Kidney capillary endothelial cell (primary cell): ENCODE results near the gene TMEM88.
A peak's percentile ranks its signal among the peaks of the same experiment; 100 is the strongest.

Experiments
- DNase-seq: peaks from one replicate; pipeline ENCODE4 v3.0.0-alpha.2; 2018; ENCODE audit warnings: low spot score

TMEM88 gene

DNA sequence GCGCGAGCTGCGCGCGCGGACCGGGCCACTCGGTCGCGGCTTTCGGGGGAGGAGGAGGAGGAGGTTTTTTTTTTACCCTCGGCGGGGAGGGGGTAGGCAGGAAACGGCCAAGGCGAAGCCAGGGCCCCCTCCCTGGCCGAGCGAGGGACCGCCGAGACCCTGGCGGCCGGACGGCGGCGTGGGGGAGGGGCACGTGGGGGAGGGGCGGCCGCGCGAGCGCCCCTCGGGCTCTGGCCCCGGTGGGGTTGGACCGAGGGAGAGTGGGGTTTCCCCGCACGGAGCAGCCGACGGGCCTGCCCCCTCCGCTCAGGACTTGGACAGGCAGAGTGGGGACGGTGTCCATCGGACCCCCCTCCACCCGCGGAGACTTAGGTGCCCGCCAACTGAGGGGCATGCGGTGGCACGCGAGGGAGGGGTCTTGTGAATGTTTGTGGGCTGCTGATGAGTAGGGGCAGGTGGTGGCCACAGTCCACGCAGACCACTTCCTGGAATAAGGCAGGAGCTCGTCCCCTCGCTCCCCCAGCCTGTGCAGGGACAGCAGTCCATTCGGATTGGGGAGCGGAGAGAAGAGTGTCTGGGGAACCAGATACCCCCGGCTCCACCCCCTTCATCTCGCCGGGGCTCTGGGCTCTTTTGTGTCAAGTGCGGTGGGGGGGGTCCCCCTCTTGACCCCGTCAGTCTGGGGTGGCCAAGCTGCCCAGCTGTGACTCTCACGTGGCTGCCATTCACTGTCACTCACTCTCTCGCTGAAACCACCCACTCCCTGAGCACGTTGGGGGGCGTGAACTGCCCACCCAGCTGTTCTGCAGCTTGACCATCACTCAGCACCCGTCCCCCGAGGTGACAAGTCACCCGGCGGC, 30.7 kb downstream of the TMEM88 start:
- DNase-seq, result peak; percentile 30

DNA sequence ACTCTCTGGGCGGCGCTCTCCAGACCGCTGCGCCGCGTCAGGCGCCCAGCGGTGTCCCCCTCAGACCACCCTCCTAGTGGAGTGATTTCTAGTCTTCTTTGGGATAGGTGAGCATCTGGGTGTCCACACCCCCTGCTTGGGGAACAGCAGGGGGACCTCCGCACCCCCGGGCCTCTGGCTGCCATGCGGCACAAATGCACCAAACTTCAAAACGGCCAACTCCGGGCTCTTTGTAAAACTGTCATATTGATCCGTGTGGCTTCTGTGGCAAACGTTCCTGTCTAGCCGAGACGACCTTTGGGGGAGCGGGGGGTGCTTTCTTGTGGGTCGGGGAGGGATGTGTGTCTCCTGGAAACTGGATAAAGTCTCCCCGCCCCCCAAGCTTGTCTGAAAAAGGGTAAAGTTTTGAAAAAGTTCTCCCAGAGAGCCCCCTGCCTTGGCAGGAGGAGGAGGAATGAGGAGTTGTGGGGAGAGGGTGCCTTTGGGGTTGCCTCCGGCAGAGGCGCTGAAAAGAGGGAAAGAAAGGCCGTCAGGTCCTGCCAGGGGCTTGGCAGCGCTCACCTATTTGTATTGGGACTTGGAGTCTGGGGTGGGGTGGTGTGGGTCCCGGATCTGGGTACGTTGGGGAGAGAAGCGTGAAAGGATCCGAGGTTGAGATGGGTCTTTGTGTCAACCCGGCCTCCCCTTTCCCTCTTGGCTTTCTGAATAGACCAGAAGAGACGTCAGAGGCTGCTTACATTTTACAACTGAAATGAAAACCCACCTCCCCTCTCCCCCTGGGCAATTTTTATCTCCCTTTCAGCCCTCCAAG, 31.6 kb downstream of the TMEM88 start:
- DNase-seq, result peak; percentile 47

DNA sequence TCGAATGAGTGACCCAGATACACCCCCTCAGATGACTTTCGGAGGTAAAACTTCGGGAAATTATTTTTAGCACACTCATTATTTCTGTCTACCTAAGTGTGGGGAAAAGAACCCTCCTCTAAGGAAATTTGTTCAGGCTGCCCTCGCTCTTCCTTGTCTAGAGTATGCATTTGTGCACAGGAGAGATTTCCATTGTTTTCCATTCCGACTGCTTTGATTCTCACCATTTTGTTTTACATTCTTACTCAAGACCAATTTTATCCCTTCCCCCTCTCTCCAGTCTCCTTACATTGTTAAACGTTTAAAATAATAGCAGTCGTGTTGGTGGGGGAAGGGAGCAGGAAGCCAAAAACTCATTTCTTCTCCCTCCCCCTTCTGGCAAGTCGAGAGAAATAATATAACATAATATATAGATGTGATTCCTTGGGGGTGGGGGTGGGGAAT, 32.2 kb downstream of the TMEM88 start:
- peak; percentile 87 for DNase-seq

DNA sequence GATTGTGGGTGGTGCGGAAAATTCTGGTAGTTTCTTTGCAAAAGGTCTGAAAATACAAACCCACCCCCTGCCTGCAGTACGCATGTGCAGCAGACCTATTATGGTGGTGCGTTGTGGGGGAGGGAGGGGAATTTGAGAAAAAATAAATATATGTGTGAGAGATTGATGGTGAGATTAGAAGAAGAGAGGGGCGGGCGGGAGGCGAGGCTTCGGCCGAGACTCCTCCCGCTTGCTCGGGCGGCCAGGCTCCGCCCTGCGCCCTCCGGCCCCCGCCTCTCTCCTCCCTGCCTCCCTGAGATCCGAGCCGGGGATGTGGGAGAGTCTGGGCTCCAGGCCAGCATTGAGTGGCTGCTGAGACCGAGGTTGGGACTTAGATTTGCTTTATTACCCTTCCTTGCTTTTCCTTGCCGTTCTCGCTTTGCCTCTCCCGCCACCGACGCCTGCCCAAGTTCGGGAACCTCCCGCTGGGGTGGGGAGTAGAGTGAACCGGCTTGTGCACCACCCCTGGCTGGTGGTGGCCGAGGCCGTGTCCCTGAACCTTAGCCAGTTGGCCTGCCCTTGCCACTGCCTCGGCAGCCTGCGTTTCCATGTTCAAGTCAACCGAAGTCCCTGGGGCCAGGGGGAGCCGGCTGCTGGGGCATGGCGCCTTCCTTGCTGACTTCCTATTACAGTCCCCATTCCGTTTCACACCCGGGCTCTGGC, 32.8 kb downstream of the TMEM88 start:
- peak; percentile 92 for DNase-seq

DNA sequence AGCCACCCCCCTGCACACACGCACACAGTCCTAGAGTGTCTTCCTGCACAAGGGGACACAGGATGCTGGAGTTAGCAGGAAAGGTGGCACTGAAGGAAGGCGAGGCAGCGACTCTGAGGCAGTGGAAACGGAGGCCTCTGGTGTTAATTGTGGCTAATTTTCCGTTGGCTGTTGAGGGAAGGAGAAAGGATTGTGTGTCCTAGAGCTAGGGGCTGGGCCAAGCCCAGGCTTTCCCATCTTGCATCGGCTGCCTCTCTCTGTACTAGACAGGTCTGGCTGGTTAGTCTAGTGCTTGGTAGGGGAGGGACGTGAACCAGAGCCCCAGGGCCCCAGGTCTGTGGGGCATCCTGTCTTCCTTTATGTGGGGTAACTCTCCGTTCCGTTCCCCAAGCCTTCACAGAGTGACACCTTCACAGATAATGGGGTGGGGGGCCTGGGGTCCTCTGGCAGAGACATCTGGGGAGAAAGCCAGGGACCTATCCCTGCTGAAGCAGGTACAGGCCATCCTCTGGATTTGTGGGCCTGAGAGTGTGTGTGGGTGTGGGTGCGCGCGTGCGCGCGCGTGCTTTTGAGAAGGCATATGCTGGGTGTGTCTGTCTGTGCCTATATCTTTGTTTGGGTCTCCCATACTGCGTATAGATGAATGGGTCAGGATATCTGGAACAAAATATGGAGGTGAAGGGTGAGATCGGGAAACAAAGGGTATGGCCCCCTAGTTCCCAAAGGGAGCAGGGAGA, 33.5 kb downstream of the TMEM88 start, which contains the start of gene CHD3:
Gene CHD3, plus strand, starts transcription at position 606 of the 737 bp plus-strand sequence. CDS start 212 bp downstream, outside the sequence.
- DNase-seq, result peak; percentile 66

DNA sequence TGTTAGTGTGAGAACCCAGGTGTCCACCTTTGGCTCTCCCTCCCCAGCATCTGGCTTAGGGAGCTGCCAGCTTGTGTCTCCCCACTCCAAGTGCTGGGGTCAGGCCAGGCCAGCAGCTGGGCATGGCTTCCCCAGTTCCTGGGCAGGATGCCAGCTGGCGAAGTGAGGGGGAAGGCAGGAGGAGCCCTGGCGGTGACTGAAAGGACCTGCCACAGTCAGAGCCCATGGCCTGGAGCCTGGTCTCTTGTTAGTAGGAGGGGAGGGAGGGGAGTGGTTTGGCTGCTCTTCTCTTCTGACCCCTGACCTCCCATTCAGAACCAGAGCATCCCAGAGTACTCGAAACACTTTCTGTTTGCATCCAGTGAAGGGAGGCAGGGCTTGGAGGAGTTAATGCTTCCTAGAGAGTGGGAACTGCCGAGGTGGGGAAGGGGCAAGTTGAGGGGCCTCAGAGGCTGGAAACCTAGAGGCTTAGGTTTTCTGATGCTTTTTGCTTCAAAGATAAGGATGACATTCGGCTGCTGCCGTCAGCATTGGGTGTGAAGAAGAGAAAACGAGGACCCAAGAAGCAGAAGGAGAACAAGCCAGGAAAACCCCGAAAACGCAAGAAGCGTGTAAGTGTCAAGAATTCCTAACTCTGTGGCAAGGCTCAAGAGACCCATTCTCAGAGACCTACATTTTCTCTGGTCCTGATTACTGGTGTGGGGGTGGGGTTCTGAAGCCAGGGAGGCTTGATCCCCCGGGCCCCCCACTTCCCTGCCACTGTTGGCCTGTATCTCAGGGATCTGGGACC, 34.5 kb downstream of the TMEM88 start:
- DNase-seq, result peak; percentile 95

DNA sequence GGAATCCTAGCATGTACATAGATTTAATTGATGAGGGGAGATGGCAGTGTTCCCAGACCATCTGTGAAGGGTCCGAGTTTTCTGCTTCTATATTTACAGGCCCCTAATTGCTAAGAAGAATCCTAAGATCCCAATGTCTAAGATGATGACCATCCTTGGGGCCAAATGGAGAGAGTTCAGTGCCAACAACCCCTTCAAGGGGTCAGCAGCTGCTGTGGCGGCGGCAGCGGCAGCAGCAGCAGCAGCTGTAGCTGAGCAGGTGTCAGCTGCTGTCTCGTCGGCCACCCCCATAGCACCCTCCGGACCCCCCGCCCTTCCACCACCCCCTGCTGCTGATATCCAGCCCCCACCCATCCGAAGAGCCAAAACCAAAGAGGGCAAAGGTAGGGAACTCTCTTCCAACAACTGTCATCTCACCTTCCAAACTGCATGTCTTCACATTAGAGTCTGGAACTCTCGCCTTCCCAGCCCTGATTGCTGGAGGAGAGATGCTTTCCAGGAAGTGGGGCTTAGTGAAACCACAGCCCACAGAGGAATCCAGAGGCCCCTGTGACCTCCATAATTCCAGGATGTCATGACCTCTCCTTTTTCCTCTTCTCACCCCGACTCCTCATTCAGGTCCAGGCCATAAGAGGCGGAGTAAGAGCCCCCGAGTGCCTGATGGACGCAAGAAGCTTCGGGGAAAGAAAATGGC, 38.5 kb downstream of the TMEM88 start:
- DNase-seq, result no peak

DNA sequence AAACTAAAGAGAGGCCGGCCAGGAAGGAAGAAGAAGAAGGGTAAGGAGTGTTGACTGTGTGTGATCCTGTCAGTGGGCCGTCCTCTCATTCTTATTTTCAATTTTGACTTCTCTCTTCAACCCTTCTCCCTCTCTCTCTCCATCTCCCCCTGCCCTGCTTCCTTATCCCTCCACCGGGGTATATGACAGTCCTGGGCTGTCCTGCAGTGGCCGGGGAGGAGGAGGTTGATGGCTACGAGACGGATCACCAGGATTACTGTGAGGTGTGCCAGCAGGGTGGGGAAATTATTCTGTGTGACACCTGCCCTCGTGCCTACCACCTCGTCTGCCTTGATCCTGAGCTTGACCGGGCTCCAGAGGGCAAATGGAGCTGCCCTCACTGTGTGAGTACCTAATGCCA, 39.4 kb downstream of the TMEM88 start:
- DNase-seq, result no peak

DNA sequence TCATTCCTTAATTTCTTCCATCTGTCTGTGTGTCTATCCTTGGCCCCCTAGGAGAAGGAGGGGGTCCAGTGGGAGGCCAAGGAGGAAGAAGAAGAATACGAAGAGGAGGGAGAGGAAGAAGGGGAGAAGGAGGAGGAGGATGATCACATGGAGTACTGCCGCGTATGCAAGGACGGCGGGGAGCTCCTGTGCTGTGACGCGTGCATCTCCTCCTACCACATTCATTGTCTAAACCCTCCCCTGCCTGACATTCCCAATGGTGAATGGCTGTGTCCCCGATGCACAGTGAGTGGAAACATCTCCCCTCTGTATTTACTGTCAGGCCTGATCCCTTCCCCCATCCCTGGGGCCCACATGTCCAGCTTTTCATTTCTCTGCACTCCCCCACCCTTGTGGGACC, 40.0 kb downstream of the TMEM88 start:
- DNase-seq, result no peak

DNA sequence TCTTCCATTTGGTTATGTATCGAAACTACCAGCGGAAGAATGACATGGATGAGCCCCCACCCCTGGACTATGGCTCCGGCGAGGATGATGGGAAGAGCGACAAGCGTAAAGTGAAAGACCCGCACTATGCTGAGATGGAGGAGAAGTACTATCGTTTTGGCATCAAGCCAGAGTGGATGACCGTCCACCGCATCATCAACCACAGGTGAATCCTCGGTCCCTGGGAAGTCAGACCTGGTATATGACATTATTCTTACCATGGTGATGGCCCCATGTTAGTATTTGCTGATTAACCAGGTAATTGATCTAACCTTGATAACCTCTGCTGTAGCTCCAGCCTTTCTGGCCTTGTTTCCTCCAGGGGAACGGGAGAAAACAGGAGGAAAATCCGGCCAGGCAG, 42.2 kb downstream of the TMEM88 start:
- no peak for DNase-seq

DNA sequence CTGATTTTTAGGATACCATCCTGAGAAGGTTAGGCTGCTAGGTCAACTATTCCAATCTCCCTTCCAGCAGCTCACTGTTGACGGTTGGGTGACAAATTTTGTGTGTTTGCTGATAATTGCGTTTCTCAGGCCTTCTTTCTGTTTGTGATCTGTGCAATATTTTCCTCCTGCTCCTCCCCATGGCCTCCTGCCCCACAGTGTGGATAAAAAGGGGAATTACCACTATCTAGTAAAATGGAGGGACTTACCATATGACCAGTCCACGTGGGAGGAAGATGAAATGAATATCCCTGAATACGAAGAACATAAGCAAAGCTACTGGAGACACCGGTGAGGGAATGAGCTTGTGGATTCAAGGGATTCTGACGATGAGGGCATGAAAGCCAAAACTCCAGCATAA, 42.9 kb downstream of the TMEM88 start:
- DNase-seq, result peak; percentile 24

DNA sequence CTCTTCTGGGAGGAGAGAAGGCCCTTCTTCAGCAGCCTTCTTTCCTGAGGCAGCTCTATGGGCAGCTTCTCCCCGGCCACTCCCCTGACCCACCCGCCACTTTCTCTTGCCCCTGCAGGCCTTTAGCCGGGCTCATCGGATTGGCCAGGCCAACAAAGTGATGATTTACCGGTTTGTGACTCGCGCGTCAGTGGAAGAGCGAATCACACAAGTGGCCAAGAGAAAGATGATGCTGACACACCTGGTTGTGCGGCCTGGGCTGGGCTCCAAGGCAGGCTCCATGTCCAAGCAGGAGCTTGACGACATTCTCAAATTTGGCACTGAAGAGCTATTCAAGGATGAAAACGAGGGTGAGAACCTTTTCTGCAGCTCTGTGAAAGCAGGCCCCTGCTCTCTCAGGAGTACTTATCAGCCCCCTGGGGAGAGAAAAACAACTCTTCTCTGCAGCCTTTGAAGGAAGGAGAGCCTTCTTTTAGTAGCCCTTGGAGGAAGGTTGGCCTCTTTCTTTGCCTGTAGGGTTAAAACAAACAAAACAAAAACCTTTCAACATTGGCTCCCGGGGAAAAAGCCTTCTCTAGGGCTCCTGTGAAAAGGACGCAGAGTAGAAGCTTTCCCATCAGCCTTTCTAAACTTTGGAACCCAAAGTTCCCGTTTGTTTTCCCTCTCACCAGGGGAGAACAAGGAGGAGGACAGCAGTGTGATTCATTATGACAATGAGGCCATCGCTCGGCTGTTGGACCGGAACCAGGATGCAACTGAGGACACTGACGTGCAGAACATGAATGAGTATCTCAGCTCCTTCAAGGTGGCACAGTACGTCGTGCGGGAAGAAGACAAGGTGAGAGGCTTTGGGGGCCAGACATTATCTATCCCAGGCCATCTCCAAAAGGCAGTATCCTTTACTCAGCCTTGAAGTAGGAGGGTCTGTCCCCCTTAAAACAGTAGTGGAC, 48.6 kb downstream of the TMEM88 start:
- DNase-seq, result no peak
